CD1c-positive myeloid dendritic cell (primary cell): ENCODE results near the gene FSTL4.
"Not testable (repeated sequence)": the region's sequence is repeated elsewhere in the genome, so short reads cannot be mapped to it uniquely, and the experiment has no call there.

ENCODE experiments used
- DNase-seq: peaks from one replicate; pipeline ENCODE4 v3.0.0-alpha.2; 2016; ENCODE audit errors: extremely low spot score

FSTL4 gene

DNA sequence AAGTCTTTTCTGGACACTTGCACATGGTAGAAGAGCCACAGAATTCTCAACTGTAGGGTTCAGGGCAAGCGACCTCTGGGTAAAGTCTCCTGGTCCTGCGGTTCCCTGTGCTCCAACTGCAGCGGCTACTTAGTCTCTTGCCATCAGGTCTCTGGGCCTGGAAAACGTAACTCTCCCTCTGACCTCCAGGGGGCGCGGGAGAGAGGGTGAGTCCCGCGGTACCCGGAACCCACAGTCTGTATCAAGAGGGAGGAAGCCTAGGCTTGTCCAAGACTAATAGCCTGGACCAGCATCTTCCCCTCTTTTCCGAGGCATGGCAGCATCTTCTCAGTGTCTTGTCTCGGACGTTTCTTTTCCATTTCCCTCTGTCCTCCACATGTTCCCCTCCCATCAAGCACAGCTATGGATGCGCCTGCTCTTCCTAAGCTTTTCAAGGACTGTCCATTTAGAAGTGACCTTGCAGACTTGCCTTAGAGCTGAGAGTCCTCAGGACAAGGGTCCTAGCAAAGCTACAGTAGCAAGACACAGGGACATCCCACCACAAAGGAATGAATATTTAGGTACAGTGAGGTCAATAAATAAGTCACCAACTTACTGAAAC, 59.3 kb downstream of the FSTL4 start:
- peak; percentile 62 for DNase-seq

DNA sequence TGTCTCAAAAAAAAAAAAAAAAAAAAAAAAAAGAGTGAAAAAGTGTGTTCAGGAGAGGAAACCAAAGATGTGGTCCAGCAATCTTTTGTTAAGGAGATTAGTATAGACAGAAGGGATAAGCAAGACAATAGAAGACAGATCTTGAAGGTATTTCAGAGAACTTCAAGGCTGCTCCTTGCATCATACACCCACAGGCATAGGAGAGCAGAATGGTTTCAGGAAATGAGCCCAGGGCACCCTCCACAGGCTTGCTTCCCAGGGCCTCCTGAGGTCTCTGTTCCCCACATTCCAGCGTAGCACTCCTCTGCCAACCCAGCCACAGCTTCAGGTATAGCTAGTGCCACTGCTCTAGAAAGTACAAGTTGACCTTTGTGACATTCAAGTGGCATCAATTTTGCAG, 65.8 kb downstream of the FSTL4 start:
- no peak for DNase-seq

DNA sequence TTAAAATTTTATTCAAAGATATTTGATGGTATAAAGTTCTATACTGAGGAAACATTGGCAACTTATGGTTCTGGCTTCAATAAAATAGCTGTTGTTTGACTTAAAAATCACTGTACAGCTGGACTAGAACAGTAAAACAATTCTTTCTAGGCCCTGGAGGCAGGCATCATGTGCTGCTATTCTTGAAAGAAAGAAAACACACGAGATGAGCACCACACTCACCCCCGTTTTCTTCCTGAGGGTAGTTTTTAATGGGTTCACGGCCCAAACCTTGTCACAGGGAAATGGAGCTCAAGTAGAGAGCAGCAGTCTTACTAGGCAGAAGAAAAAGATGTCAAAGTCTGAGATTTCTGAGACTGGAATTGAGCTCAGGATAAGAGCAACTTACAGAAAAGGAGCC, 68.0 kb downstream of the FSTL4 start:
- no peak for DNase-seq

DNA sequence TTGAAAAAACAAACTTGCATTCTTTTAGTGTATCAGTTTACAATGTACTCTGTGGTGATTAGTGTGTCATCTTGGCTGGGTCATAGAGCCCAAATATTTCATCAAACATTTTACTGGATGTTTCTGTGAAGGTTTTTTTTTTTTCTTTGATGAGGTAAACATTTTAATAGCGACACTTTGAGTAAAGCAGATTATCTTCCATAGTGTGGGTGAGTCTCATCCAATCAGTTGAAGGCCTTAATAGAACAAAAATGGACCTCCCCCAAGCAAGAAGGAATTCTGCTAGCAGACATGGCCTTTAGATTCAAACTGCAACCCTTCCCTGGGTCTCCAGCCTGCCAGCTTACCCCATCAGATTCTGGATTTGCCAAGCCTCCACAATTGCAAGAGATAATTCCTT, 72.5 kb downstream of the FSTL4 start:
- no peak for DNase-seq

DNA sequence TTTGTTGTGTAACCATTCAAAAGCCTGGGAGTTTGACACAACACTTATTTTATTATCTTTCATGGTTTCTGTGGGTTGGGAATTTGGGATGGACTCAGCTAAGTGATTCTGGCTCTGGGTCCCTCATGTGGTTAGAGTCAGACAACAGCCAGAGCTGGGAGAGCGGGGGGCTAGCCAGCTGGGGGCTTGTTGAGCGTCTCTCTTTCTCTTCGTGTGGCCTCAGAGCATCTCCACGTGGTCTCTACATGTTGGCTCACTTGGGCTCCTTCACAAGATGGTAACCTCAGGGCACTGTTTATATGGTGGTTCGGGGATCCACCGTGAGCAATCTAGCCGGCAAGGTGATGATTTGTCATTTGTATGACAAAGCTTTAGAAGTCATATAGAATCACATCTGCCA, 73.6 kb downstream of the FSTL4 start:
- no peak for DNase-seq

DNA sequence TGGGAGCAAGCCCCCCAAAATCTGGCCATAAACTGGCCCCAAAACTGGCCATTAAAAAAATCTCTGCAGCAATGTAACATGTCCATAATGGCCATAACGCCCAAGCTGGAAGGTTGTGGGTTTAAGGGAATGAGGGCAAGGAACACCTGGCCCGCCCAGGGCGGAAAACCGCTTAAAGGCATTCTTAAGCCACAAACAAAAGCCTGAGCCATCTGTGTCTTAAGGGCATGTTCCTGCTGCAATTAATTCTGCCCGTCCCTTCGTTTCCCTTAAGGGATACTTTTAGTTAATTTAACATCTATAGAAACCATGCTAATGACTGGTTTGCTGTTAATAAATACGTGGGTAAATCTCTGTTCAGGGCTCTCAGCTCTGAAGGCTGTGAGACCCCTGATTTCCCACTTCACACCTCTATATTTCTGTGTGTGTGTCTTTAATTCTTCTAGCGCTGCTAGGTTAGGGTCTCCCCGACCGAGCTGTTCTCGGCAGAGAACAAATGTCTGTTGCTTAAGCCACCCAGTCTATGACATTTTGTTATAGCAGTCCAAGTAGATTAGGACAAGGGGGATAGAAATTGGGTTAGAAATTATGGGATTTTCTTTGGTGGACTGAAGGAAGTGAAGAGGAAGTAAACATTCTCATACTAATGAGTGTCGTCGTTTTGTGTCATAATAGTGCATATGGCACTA, 77.0 kb downstream of the FSTL4 start:
- not testable (repeated sequence) for DNase-seq

DNA sequence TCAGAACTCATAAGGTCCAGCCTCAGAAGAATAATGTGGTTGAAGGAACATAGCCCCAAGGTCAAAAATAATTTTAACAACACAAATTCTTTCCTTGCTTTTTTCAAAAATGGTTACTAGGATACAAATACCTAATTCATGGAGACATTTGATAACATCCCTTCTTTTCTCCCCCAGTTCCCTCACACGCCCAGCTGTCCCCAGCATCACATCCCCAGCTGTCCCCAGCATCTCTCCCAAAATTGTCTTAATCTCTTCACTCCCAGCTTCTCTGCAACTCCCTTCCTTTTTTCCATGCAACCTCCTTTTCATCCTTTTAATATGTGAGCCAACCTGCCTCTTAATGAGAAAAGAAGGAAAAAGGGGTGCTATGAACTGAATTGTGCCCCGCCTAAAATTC, 77.8 kb downstream of the FSTL4 start:
- DNase-seq: no peak

DNA sequence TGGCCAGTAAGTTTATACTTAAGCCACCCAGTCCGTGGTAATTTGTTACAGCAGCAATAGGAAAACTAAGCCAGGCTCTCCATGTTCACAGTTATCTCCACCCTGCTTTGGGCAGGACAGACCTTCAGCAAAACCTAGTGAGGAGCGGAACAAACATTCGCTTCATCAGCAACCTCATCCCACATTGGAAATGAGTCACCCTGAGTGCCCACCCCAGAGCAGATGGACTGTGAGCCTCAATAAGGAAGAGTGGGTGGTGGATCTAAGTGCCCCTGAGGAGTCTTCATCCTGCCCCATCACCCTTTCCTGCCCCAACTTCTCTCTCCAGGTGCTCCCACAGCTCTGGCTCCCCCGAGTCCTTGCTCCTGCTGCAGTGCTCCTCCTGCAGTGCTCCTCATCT, 78.8 kb downstream of the FSTL4 start:
- no peak for DNase-seq

DNA sequence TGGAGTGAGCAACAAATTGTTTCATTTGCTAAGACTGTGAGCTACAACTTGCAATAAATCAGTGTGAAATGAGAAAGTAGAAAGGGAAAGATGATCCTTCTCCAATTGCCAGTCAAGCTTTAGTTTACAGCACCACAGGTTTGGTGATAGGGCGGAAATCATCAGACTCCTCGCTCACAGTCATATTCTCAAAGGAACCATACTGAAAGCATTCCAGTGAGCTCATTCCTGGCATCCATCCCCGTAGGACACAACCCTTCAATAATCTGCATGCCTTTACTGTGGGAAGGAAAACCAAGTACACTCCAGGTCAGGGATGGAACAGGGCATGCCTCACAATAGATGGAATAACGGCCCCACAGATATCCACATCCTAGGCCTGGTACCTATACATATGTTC, 80.7 kb downstream of the FSTL4 start:
- no peak for DNase-seq

DNA sequence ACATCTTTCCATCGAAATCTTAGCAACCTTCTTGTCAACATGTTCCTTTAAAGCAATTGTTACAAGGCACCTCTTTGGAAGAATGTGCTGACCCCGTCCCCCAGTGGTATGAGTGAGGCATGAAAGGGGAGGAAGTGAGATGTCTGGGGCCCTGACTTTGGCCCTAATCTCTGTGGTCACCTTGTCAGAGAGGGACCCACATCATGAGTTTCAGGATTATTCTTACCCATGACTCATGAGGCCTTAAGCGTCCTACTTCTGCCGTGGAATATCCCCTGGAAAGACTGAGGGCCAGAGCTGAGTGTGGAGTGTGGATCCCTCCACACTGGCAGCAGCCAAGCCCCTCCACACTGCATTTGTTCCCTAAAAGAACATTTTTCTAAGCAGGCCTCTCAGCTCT, 81.2 kb downstream of the FSTL4 start:
- no peak for DNase-seq

DNA sequence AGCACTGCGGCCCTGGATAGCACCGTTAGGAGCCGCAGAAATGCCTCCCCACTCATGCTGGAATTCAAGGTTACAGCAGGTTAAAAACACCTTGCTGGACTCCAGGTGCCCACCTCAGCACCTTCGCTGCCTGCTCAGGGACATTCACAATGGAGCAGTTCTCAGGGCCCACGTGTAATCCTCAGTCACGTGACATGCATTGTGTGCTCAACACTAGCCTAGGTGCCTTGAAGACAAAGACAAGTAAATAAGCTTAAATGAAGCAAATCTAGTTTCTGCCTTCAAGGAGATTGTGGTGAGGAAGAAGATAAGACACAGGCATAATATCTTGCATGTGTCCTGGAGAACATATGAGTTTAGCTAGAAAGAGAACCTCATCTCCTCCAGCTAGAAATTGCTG, 82.1 kb downstream of the FSTL4 start:
- no peak for DNase-seq

DNA sequence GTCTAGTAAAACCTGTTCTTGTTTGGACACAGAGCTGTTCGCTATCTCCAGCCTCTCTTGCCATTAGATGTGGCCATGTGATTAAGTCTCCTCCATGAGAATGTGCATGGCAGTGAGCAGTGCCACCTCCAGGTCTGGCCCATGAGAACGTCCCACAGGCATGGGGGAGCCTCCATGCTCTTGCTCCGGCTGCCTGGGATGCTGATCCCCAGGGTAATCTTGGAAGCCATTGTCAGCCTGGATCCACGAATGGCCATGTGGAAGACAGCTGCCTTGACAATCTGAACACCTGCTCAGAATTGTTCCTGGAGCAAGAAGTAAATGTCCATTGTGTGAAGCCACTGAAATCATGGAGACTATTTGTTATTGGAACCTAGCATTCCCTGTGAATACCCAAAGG, 83.5 kb downstream of the FSTL4 start:
- DNase-seq: no peak

DNA sequence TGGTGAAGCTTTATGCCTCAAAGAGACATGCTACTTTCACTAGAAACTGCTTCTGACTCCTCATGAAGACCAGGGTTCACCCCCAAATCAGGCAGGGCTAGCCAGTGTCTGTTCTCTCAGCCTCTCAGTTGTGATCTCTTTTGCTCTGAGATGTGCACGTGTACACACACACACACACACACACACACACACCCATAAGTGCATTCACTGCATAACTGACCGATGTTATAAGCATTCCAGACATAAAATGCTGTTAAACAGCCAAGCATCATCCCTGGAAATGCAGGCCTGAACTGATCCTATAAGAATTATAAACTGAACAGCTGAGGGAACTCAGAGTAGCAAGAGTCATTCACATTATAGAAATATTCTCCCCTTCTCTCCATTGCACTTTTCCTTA, 85.0 kb downstream of the FSTL4 start:
- DNase-seq: no peak

DNA sequence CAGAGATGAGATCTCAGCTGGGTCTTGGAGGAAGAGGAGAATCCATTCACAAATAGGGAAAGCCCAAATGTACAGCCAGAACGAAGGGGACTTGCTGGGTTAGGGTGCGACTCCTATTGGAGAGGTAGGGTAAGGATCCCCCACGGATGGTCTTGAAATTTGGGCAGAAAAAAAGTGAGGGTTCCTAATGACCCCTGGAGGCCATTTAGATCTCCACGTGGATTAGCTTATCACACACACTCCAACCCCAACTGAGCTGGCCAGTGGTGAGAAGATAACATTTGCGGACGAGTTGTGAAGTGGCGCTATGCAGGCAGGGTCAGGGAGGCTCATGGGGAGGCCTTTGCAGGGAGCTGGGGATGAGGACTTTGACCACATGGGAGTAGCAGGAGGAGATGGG, 86.0 kb downstream of the FSTL4 start:
- DNase-seq: no peak

DNA sequence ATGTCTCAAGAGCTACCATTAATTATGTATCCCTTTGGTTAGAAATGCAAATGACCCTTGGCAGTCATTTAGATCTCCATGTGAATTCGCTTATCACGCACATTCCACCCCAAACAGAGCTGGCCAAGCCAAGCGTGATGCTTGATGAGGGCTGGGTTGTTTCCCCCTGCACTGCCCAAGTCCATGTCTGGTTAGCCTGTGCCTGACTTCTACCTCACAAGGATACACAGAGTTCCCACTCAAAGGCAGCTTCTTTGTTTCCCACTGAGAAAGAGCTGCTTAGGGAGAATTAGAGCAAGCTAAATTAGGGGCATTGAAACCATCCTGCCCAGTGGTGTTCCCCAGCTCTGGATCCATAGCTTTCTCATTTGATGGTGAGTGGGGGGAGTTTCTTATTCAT, 87.2 kb downstream of the FSTL4 start:
- DNase-seq: no peak

DNA sequence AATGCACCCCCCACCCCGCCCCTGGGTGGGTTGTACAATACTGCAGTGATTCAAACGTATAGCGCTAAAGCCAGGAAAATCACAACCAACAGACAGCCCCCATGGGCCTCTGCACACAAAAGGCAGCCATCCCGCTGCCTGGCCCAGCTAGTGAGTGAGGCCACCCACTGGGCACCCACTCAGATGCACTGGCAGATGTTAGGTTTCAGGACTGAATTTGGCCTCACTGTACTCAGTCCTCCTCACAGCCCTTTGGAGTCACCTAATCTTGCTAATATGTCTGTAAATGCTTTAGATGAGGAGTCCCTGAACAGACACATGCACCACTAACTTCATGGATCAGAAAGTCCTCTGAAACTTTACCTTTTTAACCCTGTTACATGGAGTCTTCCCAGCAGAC, 87.7 kb downstream of the FSTL4 start:
- no peak for DNase-seq

DNA sequence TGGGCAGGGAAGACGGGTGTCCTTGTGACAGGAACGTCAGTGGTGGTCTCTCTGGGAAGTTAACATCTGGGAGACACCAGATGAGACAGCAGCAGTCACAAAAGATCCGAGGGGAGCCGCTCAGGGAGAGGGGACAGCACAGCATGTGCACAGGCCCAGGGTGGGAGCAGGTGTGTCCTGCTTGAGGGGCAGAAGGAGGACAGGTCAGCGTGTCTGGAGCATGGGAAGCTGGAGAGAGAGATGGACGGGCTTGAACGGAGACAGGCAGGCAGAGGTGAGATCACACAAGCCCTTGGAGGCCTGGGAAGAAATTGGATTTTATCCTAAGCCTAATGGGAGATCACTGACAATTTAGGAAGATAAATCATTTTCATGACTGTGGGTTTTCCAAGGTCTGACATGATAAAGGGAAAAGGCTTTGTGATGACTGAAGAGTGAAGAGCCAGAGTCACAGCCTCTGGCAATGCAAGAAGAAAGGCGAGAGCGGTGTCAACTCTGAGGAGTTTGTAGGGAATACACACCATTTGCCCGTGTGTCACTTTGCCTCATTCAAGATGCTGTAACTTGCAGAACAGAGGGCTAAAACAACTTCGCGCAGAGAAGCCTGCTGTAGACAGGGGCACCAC, 88.3 kb downstream of the FSTL4 start:
- DNase-seq: no peak

DNA sequence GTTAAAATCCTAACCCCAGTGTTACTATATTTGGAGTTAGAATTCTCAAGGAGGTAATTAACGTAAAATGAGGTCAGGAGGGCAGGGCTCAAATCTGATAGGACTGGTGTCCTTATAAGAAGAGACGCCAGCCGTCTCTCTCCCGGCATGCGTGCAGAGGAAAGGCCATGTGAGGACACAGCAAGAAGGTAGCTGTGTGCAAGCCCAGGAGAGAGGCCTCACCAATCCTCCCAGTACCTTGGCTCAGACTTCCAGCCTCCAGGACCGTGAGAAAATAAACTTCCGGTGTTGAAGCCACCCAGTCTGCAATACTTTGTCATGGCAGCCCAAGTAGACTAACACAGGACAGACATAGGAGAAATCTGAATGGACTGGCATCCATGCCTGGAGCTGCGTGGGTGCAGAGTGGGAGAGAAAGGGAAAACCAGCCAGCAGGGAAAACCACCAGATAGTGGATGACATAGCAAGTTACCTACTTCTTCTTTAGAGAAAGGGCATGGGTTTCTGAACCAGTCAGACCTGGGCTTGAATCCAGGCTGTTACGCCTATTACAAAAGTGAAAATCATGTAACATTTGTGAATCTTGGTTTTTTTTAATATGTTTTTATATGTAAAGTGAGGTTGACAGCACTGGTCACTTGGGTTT, 89.2 kb downstream of the FSTL4 start:
- no peak for DNase-seq

DNA sequence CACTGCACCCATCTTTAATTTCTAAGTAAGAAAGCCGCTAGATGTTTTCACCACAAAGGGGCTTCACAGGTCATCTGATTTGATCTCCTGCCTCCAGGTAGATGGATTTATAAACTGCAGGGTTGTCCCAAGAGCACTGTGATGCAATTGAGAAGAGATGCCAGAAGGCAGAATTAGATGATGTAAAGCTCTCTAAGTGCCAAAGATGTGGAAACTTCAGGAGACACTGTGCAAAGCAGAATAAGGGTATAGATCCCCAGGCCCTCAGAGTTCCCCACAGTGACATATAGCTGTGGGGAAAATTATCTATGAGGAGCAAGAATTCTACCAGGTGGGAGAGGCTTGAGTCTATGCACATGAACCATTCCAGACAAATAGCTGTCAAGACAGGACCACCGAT, 90.5 kb downstream of the FSTL4 start:
- no peak for DNase-seq

DNA sequence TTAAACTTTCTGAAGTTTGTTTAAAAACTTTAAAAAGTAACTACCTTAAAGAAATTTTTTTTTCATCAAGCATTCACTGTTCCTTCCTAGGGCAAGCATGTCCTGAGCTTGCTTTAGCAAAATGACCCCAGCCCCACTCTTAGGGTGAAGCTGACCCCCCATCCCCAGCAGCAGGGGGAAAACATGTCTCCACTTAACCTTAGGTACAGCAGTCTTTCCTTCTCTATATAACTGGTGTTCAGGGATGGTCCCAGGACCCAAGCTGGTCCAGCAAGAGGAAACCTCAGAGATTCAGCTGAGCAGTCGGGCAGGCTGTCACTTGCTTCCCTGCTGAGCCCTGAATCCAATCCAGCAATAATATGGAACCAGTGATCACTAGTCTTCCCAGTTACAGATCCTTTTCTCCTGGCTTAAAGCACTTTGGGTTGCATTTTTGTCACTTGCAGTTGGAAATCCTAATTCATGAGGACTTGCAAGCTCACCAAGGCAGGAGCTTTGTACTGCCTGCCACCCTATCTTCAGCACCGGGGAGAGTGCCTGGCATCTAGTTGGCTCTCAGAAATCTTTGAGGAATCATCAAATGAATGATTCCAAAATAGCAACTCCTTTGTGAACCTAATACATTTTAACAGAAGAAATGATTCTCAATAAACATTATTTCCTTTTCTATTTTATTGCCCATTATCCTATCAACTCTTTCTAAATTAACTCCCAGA, 91.2 kb downstream of the FSTL4 start:
- no peak for DNase-seq

DNA sequence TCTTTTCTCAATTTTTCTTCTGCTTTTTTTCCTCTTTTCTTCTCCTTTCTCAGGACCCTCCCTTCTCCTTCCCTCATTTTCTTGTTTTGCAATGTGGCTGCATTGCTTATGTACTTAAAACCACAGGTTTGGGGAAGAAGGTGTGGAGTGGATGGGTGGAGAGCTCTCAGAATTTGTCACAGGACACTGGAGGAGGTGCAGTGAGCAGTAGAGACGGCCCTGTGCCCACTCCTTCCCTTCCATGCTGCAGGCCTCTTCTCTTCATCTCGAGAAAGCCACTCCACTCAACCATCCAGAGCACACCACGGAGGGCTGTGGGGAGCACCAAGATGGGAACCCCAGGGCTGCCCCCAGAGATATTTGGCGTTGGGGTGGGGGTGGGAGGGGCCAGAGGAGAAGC, 92.3 kb downstream of the FSTL4 start:
- no peak for DNase-seq

DNA sequence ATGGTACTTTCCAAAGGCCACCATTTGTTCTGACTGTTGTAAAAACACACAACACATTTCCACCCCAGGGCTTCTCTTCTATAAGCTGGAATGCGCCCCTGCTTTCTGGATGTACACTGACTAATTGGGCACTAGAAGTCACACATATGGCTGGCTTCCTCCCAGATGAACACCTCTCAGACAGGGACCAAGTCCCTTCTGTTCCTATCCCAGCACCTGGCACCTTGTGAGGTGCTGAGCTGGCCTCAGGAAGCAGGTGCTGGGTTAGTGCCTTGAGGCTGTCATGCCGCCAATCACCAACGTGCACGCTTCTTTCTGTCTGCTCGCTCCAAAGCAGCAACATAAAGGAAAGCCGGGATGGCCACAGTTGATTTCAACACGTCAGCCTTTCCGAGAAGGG, 93.2 kb downstream of the FSTL4 start:
- no peak for DNase-seq
